Mesenchymal stem cell (in vitro differentiated cells and primary cell): ENCODE results near the gene RHBDF2.

Experiments used
- DNase-seq: peaks from one replicate; pipeline ENCODE4 v3.0.0-alpha.2; 2013
- H2AFZ ChIP-seq: one replicate; pipeline ENCODE4 v1.6.1; 2013; ENCODE audit warnings: low read depth, mild to moderate bottlenecking, control low read depth, inconsistent platforms, low read length, moderate library complexity
- H2AK5ac ChIP-seq: 2 replicates; pipeline ENCODE4 v1.6.1; 2013; ENCODE audit warnings: low read length, moderate library complexity, mild to moderate bottlenecking, inconsistent platforms; ENCODE audit not compliant: severe bottlenecking
- H2BK120ac ChIP-seq: one replicate; pipeline ENCODE4 v1.6.1; 2013; ENCODE audit warnings: low read depth, mild to moderate bottlenecking, inconsistent platforms, low read length, moderate library complexity
- H2BK12ac ChIP-seq, 2 experiments: one replicate each; pipeline ENCODE4 v1.6.1; 2013; ENCODE audit warnings: inconsistent platforms in 2 of 2, low read length in 2 of 2, mild to moderate bottlenecking in 2 of 2, moderate library complexity in 2 of 2, control low read depth in 1 of 2
- H2BK15ac ChIP-seq: one replicate; pipeline ENCODE4 v1.6.1; 2013; ENCODE audit warnings: mild to moderate bottlenecking, low read depth, inconsistent platforms; ENCODE audit not compliant: poor library complexity, severe bottlenecking
- H2BK5ac ChIP-seq: 2 replicates; pipeline ENCODE4 v1.6.1; 2013; ENCODE audit warnings: low read depth, mild to moderate bottlenecking, low read length, control low read depth, inconsistent platforms; ENCODE audit not compliant: poor library complexity, severe bottlenecking
- H3K14ac ChIP-seq, 2 experiments: one replicate each; pipeline ENCODE4 v1.6.1; 2013; ENCODE audit warnings: inconsistent platforms in 2 of 2, low read length in 2 of 2, control low read depth in 1 of 2, mild to moderate bottlenecking in 1 of 2, moderate library complexity in 1 of 2
- H3K18ac ChIP-seq, 2 experiments: one replicate each; pipeline ENCODE4 v1.6.1; 2013; ENCODE audit warnings: inconsistent platforms in 2 of 2, low read length in 2 of 2, control low read depth in 1 of 2, low read depth in 1 of 2, mild to moderate bottlenecking in 1 of 2
- H3K23ac ChIP-seq, 2 experiments: one replicate each; pipeline ENCODE4 v1.6.1; 2013; ENCODE audit warnings: inconsistent platforms in 2 of 2, low read length in 2 of 2, mild to moderate bottlenecking in 2 of 2, moderate library complexity in 2 of 2, control low read depth in 1 of 2
- H3K27ac ChIP-seq: 2 replicates; pipeline ENCODE4 v1.5.1; 2013; ENCODE audit warnings: mild to moderate bottlenecking, moderate library complexity, low read length, control low read depth, inconsistent platforms; ENCODE audit not compliant: poor library complexity, severe bottlenecking
- H3K27me3 ChIP-seq, 2 experiments: 2 replicates each; pipeline versions ENCODE4 v1.6.1 to v1.7.0; 2013; ENCODE audit warnings: low read length in 2 of 2, mild to moderate bottlenecking in 2 of 2, moderate library complexity in 2 of 2, control low read depth in 1 of 2, inconsistent platforms in 1 of 2; ENCODE audit not compliant: control insufficient read depth in 1 of 2, insufficient read depth in 1 of 2
- H3K36me3 ChIP-seq, 2 experiments: 2 replicates each; pipeline versions ENCODE4 v1.6.1 to v1.7.0; 2013; ENCODE audit warnings: low read length in 2 of 2, control low read depth in 1 of 2, inconsistent platforms in 1 of 2, low read depth in 1 of 2, mild to moderate bottlenecking in 1 of 2; ENCODE audit not compliant: insufficient read depth in 2 of 2, control insufficient read depth in 1 of 2
- H3K4ac ChIP-seq, 2 experiments: one replicate each; pipeline ENCODE4 v1.6.1; 2013; ENCODE audit warnings: inconsistent platforms in 2 of 2, low read length in 2 of 2, mild to moderate bottlenecking in 2 of 2, moderate library complexity in 2 of 2, control low read depth in 1 of 2, low read depth in 1 of 2
- H3K4me1 ChIP-seq: 2 replicates; pipeline ENCODE4 v1.6.1; 2013; ENCODE audit warnings: low read depth, low read length, control low read depth; ENCODE audit not compliant: control insufficient read depth, insufficient read depth
- H3K4me2 ChIP-seq: 2 replicates; pipeline ENCODE4 v1.6.1; 2013; ENCODE audit warnings: low read length, mild to moderate bottlenecking, inconsistent platforms; ENCODE audit not compliant: poor library complexity, severe bottlenecking
- H3K4me3 ChIP-seq, 2 experiments: 2 replicates each; pipeline versions ENCODE4 v1.5.1 to v1.7.0; 2013; ENCODE audit warnings: low read length in 2 of 2, mild to moderate bottlenecking in 2 of 2, control low read depth in 1 of 2, low read depth in 1 of 2; ENCODE audit not compliant: insufficient read depth in 1 of 2
- H3K79me1 ChIP-seq: replicated peaks from 2 replicates; pipeline ENCODE4 v1.6.1; 2013; ENCODE audit warnings: mild to moderate bottlenecking, control low read depth, low read length, inconsistent platforms; ENCODE audit not compliant: poor library complexity, severe bottlenecking
- H3K9ac ChIP-seq: 2 replicates; pipeline ENCODE4 v1.7.0; 2013; ENCODE audit warnings: mild to moderate bottlenecking, low read length, moderate library complexity
- H3K9me3 ChIP-seq: 2 replicates; pipeline ENCODE4 v1.7.0; 2013; ENCODE audit warnings: mild to moderate bottlenecking, low read length; ENCODE audit not compliant: control insufficient read depth
- H4K8ac ChIP-seq: one replicate; pipeline ENCODE4 v1.6.1; 2013; ENCODE audit warnings: inconsistent platforms, mild to moderate bottlenecking, low read length, moderate library complexity
- H4K91ac ChIP-seq: one replicate; pipeline ENCODE4 v1.6.1; 2013; ENCODE audit warnings: mild to moderate bottlenecking, low read length, inconsistent platforms
- WGBS: methylation state at CpG from one replicate; pipeline ENCODE4 v1.1.7; 2013; ENCODE audit warnings: mixed read lengths; 5-methylcytosine and 5-hydroxymethylcytosine counted together

Gene RHBDF2

DNA sequence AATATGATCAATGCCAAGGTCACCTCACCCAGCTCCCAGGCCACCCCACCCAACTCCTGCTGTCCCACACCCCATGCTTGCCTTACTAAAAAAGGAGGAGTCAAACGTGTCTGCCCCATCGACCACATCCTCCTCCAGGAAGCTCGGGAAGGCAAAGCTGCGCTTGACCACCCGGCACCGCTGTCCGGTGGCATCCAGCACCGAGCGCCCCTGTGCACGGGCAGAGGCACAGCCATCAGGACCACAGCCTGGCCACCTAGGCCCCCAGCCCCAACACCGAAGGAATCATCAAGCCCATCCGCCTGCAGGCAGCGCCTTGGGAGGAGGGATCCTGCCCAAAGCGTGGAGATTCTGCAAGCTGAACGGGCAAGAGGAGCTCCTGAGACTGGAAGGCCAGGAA, 23.6 kb downstream of the RHBDF2 start:
- Histone ChIP-seq H3K14ac (no peak overlapping the region), H3K4ac (no peak overlapping the region), H4K8ac (peak overlapping the region; percentile 31), H4K91ac (no peak overlapping the region), H3K79me1 (no peaks in the 10 kb centered on the region), H3K4me2 (no peak overlapping the region), H3K18ac (no peak overlapping the region), H3K27ac (no peak overlapping the region), H2AK5ac (no peak overlapping the region), H3K27me3 (peaks cover 0 to 22% of the 10 kb centered on the region in 2 experiments), H2BK5ac (no peak overlapping the region), H2BK12ac (no peak overlapping the region), H3K23ac (no peak overlapping the region), H3K9me3 (no peaks in the 10 kb centered on the region), H2BK120ac (no peak overlapping the region), H3K36me3 (peaks cover 0 to 86% of the 10 kb centered on the region in 2 experiments), H3K4me1 (no peaks in the 10 kb centered on the region), H2BK15ac (no peak overlapping the region), H2AFZ (no peak overlapping the region), H3K9ac (no peak overlapping the region), H3K4me3 (no peak overlapping the region)
- DNase-seq = no peak
- 87% methylated on average over 15 of the region's 15 CpGs for WGBS

DNA sequence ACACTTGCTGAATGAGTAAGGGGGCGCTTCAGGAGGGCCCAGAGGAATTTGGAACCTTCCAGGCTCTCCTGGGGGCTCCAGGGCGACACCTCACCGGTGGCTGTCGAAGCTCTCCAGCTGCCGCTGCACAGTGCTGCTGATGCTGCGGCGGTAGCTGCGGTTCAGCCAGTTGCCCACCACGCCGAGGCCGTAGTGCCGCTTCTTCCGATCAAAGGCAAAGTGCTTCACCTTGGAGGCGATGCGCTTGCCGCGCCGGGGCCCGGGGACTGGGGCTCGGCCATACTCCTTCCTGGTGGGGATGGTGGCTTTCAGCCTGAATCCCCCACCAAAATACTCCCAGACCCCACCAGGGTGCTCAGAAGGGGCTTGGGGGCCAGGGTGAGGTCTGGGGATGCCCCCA, 24.5 kb downstream of the RHBDF2 start:
- no peak overlapping the region for H2AK5ac ChIP-seq
- no peak overlapping the region for H3K14ac ChIP-seq
- H3K23ac ChIP-seq = no peak overlapping the region
- H3K4me2 ChIP-seq = no peak overlapping the region
- no peak overlapping the region for H2BK120ac ChIP-seq
- no peaks in the 10 kb centered on the region for H3K9me3 ChIP-seq
- no peak overlapping the region for H4K91ac ChIP-seq
- peaks cover 0 to 89% of the 10 kb centered on the region in 2 experiments for H3K36me3 ChIP-seq
- H2BK5ac ChIP-seq = no peak overlapping the region
- 93% methylated on average over 10 of the region's 20 CpGs for WGBS
- H3K4ac ChIP-seq = no peak overlapping the region
- H3K27me3 ChIP-seq = peaks cover 0 to 27% of the 10 kb centered on the region in 2 experiments
- H3K27ac ChIP-seq = no peak overlapping the region
- H3K4me1 ChIP-seq = no peaks in the 10 kb centered on the region
- no peak overlapping the region for H3K9ac ChIP-seq
- no peak overlapping the region for H2BK15ac ChIP-seq
- no peak overlapping the region for H3K4me3 ChIP-seq
- H4K8ac ChIP-seq = no peak overlapping the region
- no peaks in the 10 kb centered on the region for H3K79me1 ChIP-seq
- no peak overlapping the region for H2AFZ ChIP-seq
- DNase-seq = no peak
- H2BK12ac ChIP-seq = no peak overlapping the region
- no peak overlapping the region for H3K18ac ChIP-seq

DNA sequence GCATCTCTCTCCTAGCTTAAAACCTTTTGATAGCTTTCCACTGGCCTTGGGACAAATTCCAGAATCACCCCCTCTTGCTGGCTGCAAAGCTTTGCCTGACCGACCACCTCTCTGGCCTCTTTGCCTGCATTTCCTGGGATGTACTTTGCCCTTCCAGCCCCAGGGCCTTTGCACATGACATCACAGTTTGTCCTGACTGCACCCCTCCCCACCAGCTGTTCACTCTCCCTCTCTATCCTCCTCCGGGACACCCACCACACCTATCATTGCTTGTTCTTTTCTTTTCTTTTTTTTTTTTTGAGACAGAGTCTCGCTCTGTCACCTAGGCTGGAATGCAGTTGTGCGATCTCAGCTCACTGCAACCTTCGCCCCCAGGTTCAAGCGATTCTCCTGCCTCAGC, 25.9 kb downstream of the RHBDF2 start:
- no peaks in the 10 kb centered on the region for H3K4me1 ChIP-seq
- H3K23ac ChIP-seq = no peak overlapping the region
- WGBS = 98% methylated on average over 6 of the region's 6 CpGs
- no peaks in the 10 kb centered on the region for H3K9me3 ChIP-seq
- H2BK120ac ChIP-seq = no peak overlapping the region
- DNase-seq = no peak
- H3K27me3 ChIP-seq = peaks cover 0 to 31% of the 10 kb centered on the region in 2 experiments
- no peak overlapping the region for H4K8ac ChIP-seq
- H2BK15ac ChIP-seq = no peak overlapping the region
- H3K4me2 ChIP-seq = no peak overlapping the region
- no peak overlapping the region for H2BK12ac ChIP-seq
- H3K4me3 ChIP-seq = no peak overlapping the region
- no peak overlapping the region for H3K9ac ChIP-seq
- H2AK5ac ChIP-seq = no peak overlapping the region
- H3K18ac ChIP-seq = no peak overlapping the region
- H3K14ac ChIP-seq = no peak overlapping the region
- H3K27ac ChIP-seq = no peak overlapping the region
- no peaks in the 10 kb centered on the region for H3K79me1 ChIP-seq
- H2BK5ac ChIP-seq = no peak overlapping the region
- no peak overlapping the region for H3K4ac ChIP-seq
- H2AFZ ChIP-seq = no peak overlapping the region
- no peak overlapping the region for H4K91ac ChIP-seq
- peaks cover 0 to 89% of the 10 kb centered on the region in 2 experiments for H3K36me3 ChIP-seq

- Histone ChIP-seq H3K36me3 (peaks cover 0 to 92% of the 10 kb centered on the region in 2 experiments), H4K91ac (no peak overlapping the region), H2BK120ac (no peak overlapping the region), H3K4ac (no peak overlapping the region), H3K27me3 (peaks cover 0 to 34% of the 10 kb centered on the region in 2 experiments), H2AFZ (no peak overlapping the region), H4K8ac (no peak overlapping the region), H3K4me3 (no peak overlapping the region), H3K27ac (no peak overlapping the region), H3K79me1 (no peaks in the 10 kb centered on the region), H3K18ac (no peak overlapping the region), H2AK5ac (no peak overlapping the region), H2BK5ac (no peak overlapping the region), H3K23ac (no peak overlapping the region), H2BK15ac (no peak overlapping the region), H3K4me1 (no peaks in the 10 kb centered on the region), H2BK12ac (no peak overlapping the region), H3K9me3 (no peaks in the 10 kb centered on the region), H3K14ac (no peak overlapping the region), H3K4me2 (no peak overlapping the region), H3K9ac (no peak overlapping the region)
- DNase-seq = no peak
- 97% methylated on average over 15 of the region's 15 CpGs for WGBS
Observed at GRCh38 chr17:76474894-76475293, 26.3 kb downstream of the RHBDF2 start.
